Measurements from ENCODE around the gene KCNQ1.

Gene KCNQ1

DNA sequence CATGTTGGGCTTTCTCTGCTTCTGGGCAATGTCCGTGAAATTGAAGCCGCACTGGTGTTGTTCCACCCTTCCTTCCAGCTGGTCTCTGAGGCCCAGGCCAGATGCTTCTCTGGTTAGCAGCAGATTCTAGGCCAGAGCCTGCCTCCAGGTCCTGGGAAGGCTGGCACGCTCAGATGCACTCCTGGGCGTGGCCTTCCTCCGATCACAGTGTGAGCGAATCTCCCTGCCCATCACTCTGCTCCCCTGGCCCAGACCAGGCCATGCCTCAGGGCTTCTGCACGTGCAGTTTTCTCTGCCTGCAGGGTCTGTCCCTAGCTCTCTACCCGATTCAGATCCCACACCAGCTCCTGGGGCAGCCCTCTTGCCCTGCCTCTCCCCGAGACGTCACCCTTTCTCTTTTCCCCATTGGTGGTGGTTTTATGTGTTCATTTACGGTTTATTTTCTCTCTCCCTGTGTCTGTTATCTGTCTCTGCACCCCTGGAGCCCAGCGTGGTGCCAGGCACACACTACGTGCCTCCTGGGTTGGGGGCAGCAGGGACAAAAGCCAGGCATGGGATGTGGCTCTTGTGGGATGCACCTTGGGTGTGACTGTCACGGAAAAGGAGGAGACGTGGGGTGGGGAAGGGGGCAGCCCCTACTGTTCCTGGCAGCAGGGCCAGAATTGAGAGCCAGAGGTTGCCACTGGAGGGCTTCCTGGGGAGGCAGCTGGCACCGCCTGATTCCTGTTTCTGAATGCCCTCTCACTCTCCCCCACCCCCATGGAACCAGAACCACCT lies 66.0 kb downstream of the KCNQ1 start:
- no peak overlapping the region for H3K4me3 Mint-ChIP-seq
- H3K36me3 Mint-ChIP-seq (ENCODE audit: low read depth): peaks cover 21% of the 10 kb centered on the region
- peaks cover 65% of the 10 kb centered on the region for H3K4me1 Mint-ChIP-seq (ENCODE audit: low read depth)
- H3K27ac Mint-ChIP-seq: peak overlapping the region; percentile 76
- H3K27me3 Mint-ChIP-seq: peaks cover 2% of the 10 kb centered on the region
- intact Hi-C loops (cut with micrococcal nuclease): no loop called here
- no peaks in the 10 kb centered on the region for H3K9me3 Mint-ChIP-seq

DNA sequence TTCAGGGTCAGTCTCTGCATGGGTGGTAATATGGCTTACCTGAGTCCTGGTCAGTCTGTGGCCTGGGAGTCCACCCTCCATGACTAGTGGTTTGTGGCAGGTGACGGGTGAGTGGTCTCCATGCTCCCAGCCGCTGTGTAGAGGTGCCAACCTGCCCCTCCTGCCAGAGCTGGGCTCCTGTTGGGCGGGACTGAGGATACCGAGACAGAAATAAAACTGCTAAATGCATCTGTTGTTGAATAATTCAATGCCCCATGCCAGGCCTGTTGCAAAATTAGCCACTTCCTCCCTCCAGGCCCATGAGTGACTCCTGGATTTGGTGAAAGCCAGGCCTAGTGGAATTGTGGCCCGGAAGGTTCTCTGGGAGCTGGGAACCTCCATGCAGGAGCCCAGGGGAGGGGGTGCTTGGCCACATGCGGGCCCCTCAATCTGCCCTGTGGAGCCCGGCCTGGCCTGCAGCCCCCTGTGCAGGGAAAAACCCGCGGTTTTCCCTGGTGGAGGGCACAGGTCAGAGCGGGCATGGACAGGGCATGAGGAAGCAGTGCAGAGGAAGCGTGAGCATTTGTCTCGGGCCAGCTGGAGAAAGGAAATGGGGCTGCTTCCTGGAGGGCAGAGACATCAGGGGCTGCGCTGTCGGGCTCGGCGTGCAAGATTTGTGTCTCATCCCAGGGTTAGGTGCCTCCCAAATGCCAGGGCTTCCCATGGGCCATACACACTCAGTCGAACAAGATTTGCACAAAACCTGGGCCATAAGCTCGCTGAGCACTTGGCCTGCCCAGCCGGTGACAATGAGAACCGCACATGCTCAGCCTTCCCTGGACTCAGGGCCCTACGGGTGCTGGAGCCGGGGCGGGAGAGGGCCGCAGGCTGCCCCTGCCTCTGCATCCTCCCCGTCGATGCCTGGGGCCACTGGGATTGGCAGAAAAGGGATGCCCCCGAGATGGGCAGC lies 66.9 kb downstream of the KCNQ1 start:
- H3K36me3 Mint-ChIP-seq (ENCODE audit: low read depth): peaks cover 24% of the 10 kb centered on the region
- H3K9me3 Mint-ChIP-seq: no peaks in the 10 kb centered on the region
- H3K27me3 Mint-ChIP-seq: peaks cover 2% of the 10 kb centered on the region
- H3K4me1 Mint-ChIP-seq (ENCODE audit: low read depth): peaks cover 65% of the 10 kb centered on the region
- intact Hi-C loops (cut with micrococcal nuclease): no loop called here
- H3K4me3 Mint-ChIP-seq: peak overlapping the region; percentile 22
- H3K27ac Mint-ChIP-seq: peak overlapping the region; percentile 76

DNA sequence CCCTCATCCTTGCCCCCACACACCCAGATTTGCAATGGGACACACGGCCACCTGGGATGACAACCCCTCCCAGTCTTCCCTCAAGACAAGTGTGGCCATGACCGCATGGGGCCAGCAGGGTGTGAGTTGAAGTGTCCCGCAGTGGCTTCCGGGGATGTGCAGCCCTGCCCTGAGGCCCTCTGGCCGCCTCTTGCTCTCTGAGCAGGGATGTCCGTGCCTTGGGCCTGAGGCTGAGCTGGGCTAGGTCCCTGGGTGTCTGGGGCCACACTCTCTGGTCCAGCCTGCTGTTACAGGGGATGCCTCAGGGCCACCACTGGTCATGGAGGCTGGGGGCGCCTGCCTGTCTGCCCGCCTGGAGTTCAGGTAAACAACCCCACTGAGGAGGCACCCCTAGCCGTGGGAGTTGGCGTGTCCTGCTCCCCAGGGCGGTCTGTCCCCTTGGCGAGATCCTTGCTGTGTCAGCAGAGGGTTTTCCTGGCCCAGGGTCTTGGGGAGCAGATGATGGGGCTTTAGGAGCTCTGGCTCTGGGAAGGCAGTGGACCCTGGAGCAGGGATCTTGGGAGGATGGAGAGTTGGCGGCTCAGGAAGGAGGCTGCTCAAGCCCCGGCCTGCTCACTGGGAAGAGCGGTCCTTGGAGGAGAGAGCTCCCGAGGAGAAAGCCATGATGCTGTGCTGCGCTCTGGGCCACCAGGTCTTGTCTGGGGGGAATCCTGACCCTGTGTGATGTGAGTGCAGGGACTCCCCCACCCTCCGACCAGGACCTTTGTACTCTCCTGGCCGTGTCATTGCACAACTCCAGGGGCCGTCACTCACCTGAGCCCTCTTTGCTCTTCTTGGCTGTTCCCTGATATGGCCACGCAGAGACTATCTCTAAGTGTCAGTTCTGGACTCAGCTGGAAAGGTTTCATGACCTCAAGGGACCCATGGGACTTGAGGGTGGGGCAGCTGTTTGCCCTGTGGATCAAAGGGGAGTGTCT lies 67.9 kb downstream of the KCNQ1 start:
- Mint-ChIP-seq H3K27me3 (peaks cover 2% of the 10 kb centered on the region), H3K9me3 (no peaks in the 10 kb centered on the region), H3K36me3 (ENCODE audit: low read depth) (peaks cover 26% of the 10 kb centered on the region), H3K4me1 (ENCODE audit: low read depth) (peaks cover 57% of the 10 kb centered on the region), H3K27ac (peak overlapping the region; percentile 76), H3K4me3 (no peak overlapping the region)
- intact Hi-C loops (cut with micrococcal nuclease): no loop called here

DNA sequence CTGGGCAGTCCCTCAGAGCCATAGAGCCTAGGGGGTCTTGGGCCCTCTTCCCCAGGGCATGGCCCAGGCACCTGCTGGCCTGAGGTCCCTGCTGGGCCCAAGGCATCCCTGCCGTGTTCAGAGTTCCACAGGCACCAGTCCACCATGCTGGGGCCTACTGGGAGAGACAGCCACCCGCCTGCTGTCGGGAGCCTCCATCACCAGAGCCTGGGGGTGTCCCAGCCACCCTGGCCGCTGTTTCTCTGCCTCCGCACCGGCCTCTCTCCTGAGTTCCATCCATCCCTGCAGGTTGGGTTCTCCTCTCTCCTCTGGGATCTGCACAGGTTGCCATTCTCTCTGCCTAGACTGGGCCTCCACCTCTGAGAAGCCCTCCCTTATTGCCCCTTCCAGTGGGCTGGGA lies 68.6 kb downstream of the KCNQ1 start:
- no peaks in the 10 kb centered on the region for H3K9me3 Mint-ChIP-seq
- intact Hi-C loops (cut with micrococcal nuclease): no loop called here
- H3K27ac Mint-ChIP-seq: no peak overlapping the region
- H3K4me1 Mint-ChIP-seq (ENCODE audit: low read depth): peaks cover 50% of the 10 kb centered on the region
- H3K4me3 Mint-ChIP-seq: no peak overlapping the region
- peaks cover 31% of the 10 kb centered on the region for H3K36me3 Mint-ChIP-seq (ENCODE audit: low read depth)
- H3K27me3 Mint-ChIP-seq: peaks cover 2% of the 10 kb centered on the region

DNA sequence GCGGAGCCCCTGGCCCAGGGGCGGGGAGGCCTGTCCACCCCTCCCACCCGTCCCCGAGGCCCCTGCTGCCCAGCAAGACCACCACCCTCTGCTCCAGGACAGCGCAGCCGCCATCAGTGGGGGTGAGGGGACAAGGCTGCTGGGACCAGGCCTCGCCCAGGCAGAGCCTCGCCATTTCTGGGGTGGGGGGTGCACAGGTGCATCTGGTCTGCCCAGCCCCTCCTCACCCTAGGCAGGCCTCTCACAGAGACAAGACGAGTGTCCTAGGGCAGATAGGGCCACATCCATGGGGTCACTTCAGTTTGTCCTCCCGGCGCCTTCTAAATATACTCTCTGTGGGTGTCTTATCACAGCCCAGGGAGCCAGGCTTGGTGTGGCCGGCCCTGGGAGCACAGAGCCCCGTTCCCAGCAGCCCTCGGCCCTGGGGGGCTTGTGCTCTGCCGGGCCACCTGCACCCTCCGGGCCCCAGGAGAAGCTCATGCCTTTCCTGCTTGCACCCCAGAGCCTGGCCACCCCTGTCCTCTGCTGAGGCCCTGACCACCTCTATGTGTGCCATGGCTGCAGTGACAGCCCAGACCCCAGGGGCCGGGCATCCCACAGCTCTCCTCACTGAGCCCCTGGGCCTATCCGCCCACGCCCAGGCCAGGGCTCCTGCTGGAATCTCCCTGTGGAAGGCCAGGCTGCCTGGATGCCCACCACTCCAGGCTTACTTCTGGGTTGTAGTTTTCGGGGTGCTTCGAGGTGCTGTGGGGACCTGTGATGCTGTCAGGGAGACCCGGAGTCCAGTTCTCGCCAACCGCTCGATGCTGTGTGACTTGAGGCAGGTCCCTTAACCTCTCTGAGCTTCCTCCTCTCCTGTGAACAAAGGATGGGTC lies 70.8 kb downstream of the KCNQ1 start:
- Mint-ChIP-seq H3K9me3 (no peaks in the 10 kb centered on the region), H3K27ac (no peak overlapping the region), H3K4me1 (ENCODE audit: low read depth) (peaks cover 32% of the 10 kb centered on the region), H3K36me3 (ENCODE audit: low read depth) (peaks cover 50% of the 10 kb centered on the region), H3K27me3 (peaks cover 2% of the 10 kb centered on the region), H3K4me3 (no peak overlapping the region)
- intact Hi-C loops (cut with micrococcal nuclease): no loop called here

DNA sequence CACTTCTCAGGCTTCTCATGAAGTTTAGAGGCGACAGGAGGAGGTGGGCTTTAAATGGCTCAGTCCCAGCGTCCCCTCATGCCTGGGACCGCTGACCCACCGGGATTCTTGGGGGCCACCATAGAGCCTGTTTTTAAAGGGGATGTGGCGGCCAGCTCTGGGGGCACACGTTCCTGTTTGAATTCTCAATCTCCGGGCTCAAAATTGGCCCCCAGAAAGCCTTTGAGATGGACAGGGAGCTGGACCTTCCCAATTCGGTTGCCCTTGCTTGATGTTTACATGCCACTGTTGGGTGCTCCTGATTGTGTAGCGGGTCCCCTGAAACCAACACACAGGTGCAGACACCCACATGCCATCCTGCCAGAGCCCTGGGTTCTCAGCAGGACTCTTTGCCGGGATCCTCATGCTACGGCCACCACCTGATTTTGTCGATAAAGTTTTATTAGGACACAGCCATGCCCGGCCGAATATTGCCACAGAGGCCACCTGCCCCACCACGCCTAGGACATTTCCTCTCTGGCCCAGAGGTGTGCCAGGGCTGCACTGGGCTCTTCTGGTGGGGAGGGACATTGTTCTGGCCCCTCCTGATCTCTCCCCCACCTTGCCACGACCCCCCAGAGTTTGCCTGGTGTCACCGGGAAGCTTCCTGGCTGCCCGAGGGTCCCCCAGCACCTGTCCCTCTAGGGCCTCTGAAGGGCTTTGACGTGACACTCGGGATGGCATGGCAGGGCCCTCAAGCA lies 71.6 kb downstream of the KCNQ1 start:
- peaks cover 2% of the 10 kb centered on the region for H3K27me3 Mint-ChIP-seq
- no peak overlapping the region for H3K27ac Mint-ChIP-seq
- peaks cover 56% of the 10 kb centered on the region for H3K36me3 Mint-ChIP-seq (ENCODE audit: low read depth)
- H3K4me1 Mint-ChIP-seq (ENCODE audit: low read depth): peaks cover 24% of the 10 kb centered on the region
- no peaks in the 10 kb centered on the region for H3K9me3 Mint-ChIP-seq
- H3K4me3 Mint-ChIP-seq: no peak overlapping the region
- intact Hi-C loops (cut with micrococcal nuclease): no loop called here

DNA sequence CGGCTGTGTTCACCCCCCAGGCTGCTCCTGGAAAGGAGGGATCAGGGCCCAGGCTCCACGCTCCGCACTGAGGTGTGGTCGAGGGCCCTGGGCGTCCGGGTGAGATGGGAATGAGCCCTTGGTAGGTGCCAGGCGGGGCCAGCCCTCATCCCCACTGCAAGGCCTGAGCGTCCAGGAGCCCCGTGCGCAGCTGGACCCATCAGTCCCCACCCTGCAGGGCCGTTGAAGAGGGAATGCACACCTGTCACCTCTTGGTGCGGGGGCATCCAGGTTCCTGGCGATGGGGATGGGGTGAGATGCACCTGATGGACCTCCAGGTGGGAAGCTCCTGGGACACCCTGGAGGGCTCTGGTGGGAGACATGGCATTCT lies 72.2 kb downstream of the KCNQ1 start:
- H3K36me3 Mint-ChIP-seq (ENCODE audit: low read depth): peaks cover 62% of the 10 kb centered on the region
- H3K9me3 Mint-ChIP-seq: no peaks in the 10 kb centered on the region
- H3K27me3 Mint-ChIP-seq: peaks cover 2% of the 10 kb centered on the region
- H3K27ac Mint-ChIP-seq: no peak overlapping the region
- peaks cover 18% of the 10 kb centered on the region for H3K4me1 Mint-ChIP-seq (ENCODE audit: low read depth)
- no peak overlapping the region for H3K4me3 Mint-ChIP-seq
- intact Hi-C loops (cut with micrococcal nuclease): no loop called here

DNA sequence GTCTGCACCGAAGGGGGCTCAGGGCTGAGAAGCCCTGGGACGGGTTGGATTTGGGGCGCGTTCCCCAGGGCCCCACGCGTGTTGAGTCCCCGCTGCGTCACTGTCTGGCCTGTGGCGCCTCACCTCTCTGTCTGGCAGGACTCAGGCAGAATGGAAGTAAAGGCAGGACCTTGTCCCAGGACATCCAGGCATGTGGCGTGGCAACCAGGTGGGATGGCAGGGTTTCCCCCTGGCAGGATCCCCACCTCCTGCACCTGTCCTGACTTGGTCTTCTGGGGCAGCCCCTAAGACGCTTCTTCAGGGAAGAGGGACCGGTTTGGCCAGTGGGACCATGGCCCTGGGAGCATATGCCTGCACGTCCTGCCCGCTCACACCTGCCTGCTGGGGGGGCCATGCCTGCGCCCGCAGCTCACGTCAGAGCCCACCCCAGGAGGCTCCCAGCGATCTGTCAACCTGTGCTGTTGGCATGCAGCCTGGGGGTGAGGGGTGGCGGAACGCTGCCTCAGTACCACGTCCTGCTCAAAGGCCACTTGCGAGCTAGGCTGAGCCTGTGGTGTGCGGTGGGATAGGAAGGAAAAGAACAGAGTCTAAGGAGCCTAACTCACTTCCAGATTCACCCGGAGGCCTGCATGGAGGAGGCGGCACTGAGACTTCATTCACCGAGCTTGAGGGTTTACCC lies 72.7 kb downstream of the KCNQ1 start:
- Mint-ChIP-seq H3K9me3 (no peaks in the 10 kb centered on the region), H3K27ac (no peak overlapping the region), H3K36me3 (ENCODE audit: low read depth) (peaks cover 65% of the 10 kb centered on the region), H3K4me1 (ENCODE audit: low read depth) (peaks cover 14% of the 10 kb centered on the region), H3K4me3 (no peak overlapping the region), H3K27me3 (peaks cover 2% of the 10 kb centered on the region)
- intact Hi-C loops (cut with micrococcal nuclease): no loop called here

DNA sequence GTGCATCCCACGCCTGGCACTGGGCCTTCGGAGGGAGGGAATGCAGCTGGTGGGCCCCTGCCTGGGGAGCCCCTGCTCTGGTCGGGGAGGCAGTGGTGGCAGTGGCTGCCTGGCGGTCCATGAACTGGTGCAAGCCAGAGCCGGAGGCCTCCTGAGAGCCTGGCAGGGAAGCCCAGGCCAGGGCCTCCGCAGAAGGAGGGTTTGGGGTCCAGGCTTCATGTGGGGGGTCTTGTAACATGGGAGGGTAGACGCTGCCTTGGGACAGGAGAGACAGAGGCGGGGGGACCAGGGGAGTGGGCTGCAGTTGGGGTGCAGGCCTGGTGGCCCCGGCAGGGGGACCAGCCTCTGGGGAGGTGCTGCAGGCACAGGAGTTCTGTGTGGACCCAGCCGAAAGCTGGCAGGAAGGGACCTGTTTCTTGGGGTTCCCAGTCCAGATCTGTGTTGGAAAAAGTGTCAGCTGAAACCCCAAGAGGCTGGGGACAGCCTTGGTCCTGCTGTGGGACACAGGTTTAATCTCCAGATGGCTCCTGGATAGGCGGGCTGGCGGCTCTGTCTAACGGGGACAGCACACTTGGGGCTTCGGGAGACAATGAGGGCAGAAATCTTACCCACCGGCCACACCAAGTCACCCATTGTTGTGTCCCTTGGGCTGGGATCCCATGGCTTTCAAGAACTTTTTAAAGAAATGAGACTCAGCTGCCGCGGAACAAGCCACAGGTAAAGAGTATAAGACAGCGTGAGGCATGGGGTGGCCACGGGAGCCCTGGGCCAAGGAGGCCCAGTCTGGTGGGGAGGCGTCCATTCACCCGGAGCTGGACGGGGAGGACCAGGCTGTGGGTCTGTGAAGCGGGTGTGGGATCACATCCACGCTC lies 73.5 kb downstream of the KCNQ1 start:
- intact Hi-C loops (cut with micrococcal nuclease): no loop called here
- Mint-ChIP-seq H3K4me1 (ENCODE audit: low read depth) (peaks cover 10% of the 10 kb centered on the region), H3K9me3 (no peaks in the 10 kb centered on the region), H3K27ac (no peak overlapping the region), H3K4me3 (no peak overlapping the region), H3K27me3 (peaks cover 2% of the 10 kb centered on the region), H3K36me3 (ENCODE audit: low read depth) (peaks cover 69% of the 10 kb centered on the region)

DNA sequence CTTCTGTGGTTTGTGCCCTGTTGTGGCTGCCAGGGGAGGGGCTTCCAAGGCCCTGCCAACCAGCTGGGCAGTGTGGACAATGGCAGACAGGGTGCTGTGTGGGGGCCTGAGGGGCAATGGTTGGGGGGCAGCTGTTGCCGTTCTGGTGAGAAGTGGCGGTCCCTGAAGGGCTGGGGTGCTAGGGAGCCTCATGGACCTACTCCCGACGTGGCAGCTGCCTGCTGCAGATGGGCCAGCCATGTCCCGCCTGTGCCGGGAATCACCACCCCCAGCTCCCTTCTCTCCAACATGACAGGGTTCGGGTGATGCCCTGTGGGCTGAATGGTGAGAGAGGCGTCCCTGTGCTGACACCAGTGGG lies 74.2 kb downstream of the KCNQ1 start:
- H3K4me1 Mint-ChIP-seq (ENCODE audit: low read depth): peaks cover 8% of the 10 kb centered on the region
- intact Hi-C loops (cut with micrococcal nuclease): no loop called here
- H3K9me3 Mint-ChIP-seq: no peaks in the 10 kb centered on the region
- no peak overlapping the region for H3K4me3 Mint-ChIP-seq
- H3K36me3 Mint-ChIP-seq (ENCODE audit: low read depth): peaks cover 63% of the 10 kb centered on the region
- H3K27ac Mint-ChIP-seq: no peak overlapping the region
- H3K27me3 Mint-ChIP-seq: peaks cover under 1% of the 10 kb centered on the region

DNA sequence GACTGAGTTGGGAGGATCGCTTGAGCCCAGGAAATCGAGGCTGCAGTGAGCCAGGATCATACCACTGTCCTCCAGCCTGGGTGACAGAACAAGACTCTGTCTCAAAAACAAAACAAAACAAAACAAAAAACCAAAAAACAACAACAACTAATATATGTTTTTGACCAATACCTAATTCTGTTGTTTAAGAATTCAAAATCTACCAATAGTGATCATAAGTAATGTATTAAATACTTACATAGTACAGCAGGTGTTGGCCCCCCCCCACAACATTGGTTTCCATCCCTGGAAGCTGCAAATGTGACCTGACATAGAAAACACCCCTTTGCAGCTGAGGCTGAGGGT lies 74.7 kb downstream of the KCNQ1 start:
- intact Hi-C loops (cut with micrococcal nuclease): no loop called here
- H3K36me3 Mint-ChIP-seq (ENCODE audit: low read depth): peaks cover 59% of the 10 kb centered on the region
- no peak overlapping the region for H3K4me3 Mint-ChIP-seq
- no peak overlapping the region for H3K27ac Mint-ChIP-seq
- peaks cover 14% of the 10 kb centered on the region for H3K4me1 Mint-ChIP-seq (ENCODE audit: low read depth)
- no peaks in the 10 kb centered on the region for H3K27me3 Mint-ChIP-seq
- H3K9me3 Mint-ChIP-seq: no peaks in the 10 kb centered on the region
